Osteoblast (primary cell): ENCODE data around the gene KIRREL3. TPM values are rescaled to one million over a fixed set of nuclear protein-coding genes. Genes with fewer than 3 reads are reported as not detected.

Source experiments
- DNase-seq: peaks from one replicate; pipeline ENCODE4 v3.0.0; 2011; ENCODE audit warnings: low spot score, mixed read lengths; ENCODE audit not compliant: insufficient read length; ENCODE audit errors: missing footprints
- H2AFZ ChIP-seq: 2 replicates; pipeline ENCODE4 v1.6.0; 2011; ENCODE audit warnings: mild to moderate bottlenecking, low read length
- H3K27ac ChIP-seq: 2 replicates; pipeline ENCODE4 v1.5.1; 2011; ENCODE audit warnings: mild to moderate bottlenecking, low read depth, low read length, moderate library complexity
- H3K27me3 ChIP-seq: 2 replicates; pipeline ENCODE4 v1.6.0; 2012; ENCODE audit warnings: mild to moderate bottlenecking, control low read depth, inconsistent platforms, low read length, moderate library complexity; ENCODE audit not compliant: insufficient read depth
- H3K36me3 ChIP-seq: 2 replicates; pipeline ENCODE4 v1.5.1; 2011; ENCODE audit warnings: mild to moderate bottlenecking, low read length, control low read depth, moderate library complexity; ENCODE audit not compliant: insufficient read depth
- H3K4me1 ChIP-seq: 2 replicates; pipeline ENCODE4 v1.5.1; 2011; ENCODE audit warnings: mild to moderate bottlenecking, low read length, control low read depth, moderate library complexity; ENCODE audit not compliant: insufficient read depth
- H3K4me2 ChIP-seq: 2 replicates; pipeline ENCODE4 v1.6.0; 2011; ENCODE audit warnings: mild to moderate bottlenecking, low read length; ENCODE audit not compliant: insufficient read depth
- H3K4me3 ChIP-seq: fragments of 200-600 bp; sonication (generic); 3 replicates; pipeline ENCODE4 v1.5.1; 2012; ENCODE audit warnings: mild to moderate bottlenecking, low read length, inconsistent platforms; ENCODE audit not compliant: insufficient read depth
- H3K79me2 ChIP-seq: 2 replicates; pipeline ENCODE4 v1.6.0; 2012; ENCODE audit warnings: mild to moderate bottlenecking, low read length, control low read depth, inconsistent platforms; ENCODE audit not compliant: insufficient read depth
- H3K9me3 ChIP-seq: 2 replicates; pipeline ENCODE4 v1.5.1; 2011; ENCODE audit warnings: low read depth, low read length, control low read depth
- H4K20me1 ChIP-seq: 2 replicates; pipeline ENCODE4 v1.6.0; 2012; ENCODE audit warnings: mild to moderate bottlenecking, low read length, control low read depth; ENCODE audit not compliant: insufficient read depth
- total RNA-seq: library from RNA; depleted of rRNA; stranded (reverse); fragments of >200 nt; gene quantifications from 2 replicates; pipeline ENCODE4 v1.2.3, GENCODE V29; 2012
- TF ChIP-seq, protein P1 (sequence below): IDR thresholded peaks from 2 replicates; pipeline ENCODE4 v1.5.1; 2011; ENCODE audit warnings: mild to moderate bottlenecking, low read depth, low read length, moderate library complexity; ENCODE audit errors: extremely low read depth

KIRREL3 gene
- total RNA-seq, 1 donor = 3.6 TPM

DNA sequence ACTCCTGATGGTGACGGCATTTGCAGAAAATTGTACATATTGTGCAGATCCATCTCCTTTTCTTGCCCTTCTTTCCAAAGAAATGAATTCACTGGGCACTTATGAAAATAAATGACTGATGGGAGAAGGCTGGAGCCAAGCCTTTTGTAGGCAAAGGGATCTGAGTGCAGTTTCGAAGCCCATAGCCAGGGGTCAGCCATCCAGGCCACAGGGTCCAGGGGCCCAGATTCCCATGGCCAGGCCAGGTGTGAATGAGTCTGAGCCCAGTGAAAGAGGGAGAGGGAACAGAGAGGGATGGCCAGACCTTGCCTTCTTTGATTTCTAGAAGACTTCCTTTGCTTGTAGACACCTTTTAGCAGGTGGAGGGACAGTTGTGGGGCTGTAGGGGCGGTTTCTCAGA lies 209.1 kb downstream of the KIRREL3 start:
- H3K4me3 ChIP-seq = no peak overlapping the region
- H3K4me1 ChIP-seq = peaks cover 10% of the 10 kb centered on the region
- no peaks in the 10 kb centered on the region for H3K79me2 ChIP-seq
- H3K27ac ChIP-seq = peak overlapping the region; percentile 65
- no peaks in the 10 kb centered on the region for H4K20me1 ChIP-seq
- H3K36me3 ChIP-seq = no peaks in the 10 kb centered on the region
- H3K27me3 ChIP-seq = no peaks in the 10 kb centered on the region
- no peak overlapping the region for H3K4me2 ChIP-seq
- TF ChIP-seq, protein P1, sequence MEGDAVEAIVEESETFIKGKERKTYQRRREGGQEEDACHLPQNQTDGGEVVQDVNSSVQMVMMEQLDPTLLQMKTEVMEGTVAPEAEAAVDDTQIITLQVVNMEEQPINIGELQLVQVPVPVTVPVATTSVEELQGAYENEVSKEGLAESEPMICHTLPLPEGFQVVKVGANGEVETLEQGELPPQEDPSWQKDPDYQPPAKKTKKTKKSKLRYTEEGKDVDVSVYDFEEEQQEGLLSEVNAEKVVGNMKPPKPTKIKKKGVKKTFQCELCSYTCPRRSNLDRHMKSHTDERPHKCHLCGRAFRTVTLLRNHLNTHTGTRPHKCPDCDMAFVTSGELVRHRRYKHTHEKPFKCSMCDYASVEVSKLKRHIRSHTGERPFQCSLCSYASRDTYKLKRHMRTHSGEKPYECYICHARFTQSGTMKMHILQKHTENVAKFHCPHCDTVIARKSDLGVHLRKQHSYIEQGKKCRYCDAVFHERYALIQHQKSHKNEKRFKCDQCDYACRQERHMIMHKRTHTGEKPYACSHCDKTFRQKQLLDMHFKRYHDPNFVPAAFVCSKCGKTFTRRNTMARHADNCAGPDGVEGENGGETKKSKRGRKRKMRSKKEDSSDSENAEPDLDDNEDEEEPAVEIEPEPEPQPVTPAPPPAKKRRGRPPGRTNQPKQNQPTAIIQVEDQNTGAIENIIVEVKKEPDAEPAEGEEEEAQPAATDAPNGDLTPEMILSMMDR = no peak
- H2AFZ ChIP-seq = no peak overlapping the region
- no peak for DNase-seq
- H3K9me3 ChIP-seq = no peaks in the 10 kb centered on the region

GRCh38 chr11:126790550-126791081 lies 210.0 kb downstream of the KIRREL3 start:
- peak overlapping the region; percentile 65 for H3K27ac ChIP-seq
- peak overlapping the region; percentile 12 for H3K4me2 ChIP-seq
- no peak overlapping the region for H2AFZ ChIP-seq

GRCh38 chr11:126782810-126783209 lies 217.8 kb downstream of the KIRREL3 start:
- H3K9me3 ChIP-seq = no peaks in the 10 kb centered on the region
- no peak overlapping the region for H2AFZ ChIP-seq
- H3K4me2 ChIP-seq = no peak overlapping the region
- H3K4me3 ChIP-seq = no peak overlapping the region
- H3K27ac ChIP-seq = no peak overlapping the region
- H3K4me1 ChIP-seq = no peaks in the 10 kb centered on the region
- H3K27me3 ChIP-seq = no peaks in the 10 kb centered on the region
- H3K79me2 ChIP-seq = no peaks in the 10 kb centered on the region
- H4K20me1 ChIP-seq = peaks cover 5% of the 10 kb centered on the region
- no peak for DNase-seq
- TF ChIP-seq, protein P1 = no peak
- no peaks in the 10 kb centered on the region for H3K36me3 ChIP-seq

More at GRCh38 chr11:126790550-126791081, 210.0 kb downstream of the KIRREL3 start:
- no peak overlapping the region for H3K4me3 ChIP-seq
- no peaks in the 10 kb centered on the region for H3K79me2 ChIP-seq
- no peaks in the 10 kb centered on the region for H4K20me1 ChIP-seq
- no peaks in the 10 kb centered on the region for H3K27me3 ChIP-seq
- H3K4me1 ChIP-seq = peaks cover 10% of the 10 kb centered on the region
- H3K36me3 ChIP-seq = no peaks in the 10 kb centered on the region
- TF ChIP-seq, protein P1 = peak; percentile 44
- H3K9me3 ChIP-seq = no peaks in the 10 kb centered on the region
- DNase-seq = peak; percentile 85

GRCh38 chr11:126781942-126782341 lies 218.6 kb downstream of the KIRREL3 start:
- Histone ChIP-seq H2AFZ (no peak overlapping the region), H3K79me2 (no peaks in the 10 kb centered on the region), H4K20me1 (peaks cover 5% of the 10 kb centered on the region), H3K4me2 (no peak overlapping the region), H3K9me3 (no peaks in the 10 kb centered on the region), H3K27me3 (no peaks in the 10 kb centered on the region), H3K4me1 (no peaks in the 10 kb centered on the region), H3K4me3 (no peak overlapping the region), H3K27ac (no peak overlapping the region), H3K36me3 (no peaks in the 10 kb centered on the region)
- TF ChIP-seq, protein P1 = no peak
- no peak for DNase-seq
